Hematopoietic multipotent progenitor cell treated with erythropoietin and hydrocortisone succinate and interleukin-3 and kit ligand, for 17 days (in vitro differentiated cells): Measurements from ENCODE around the gene DUSP6.

Source experiments
- DNase-seq: peaks from one replicate; pipeline ENCODE4 v3.0.0-alpha.2; 2015; ENCODE audit warnings: low spot score

Gene DUSP6

DNA sequence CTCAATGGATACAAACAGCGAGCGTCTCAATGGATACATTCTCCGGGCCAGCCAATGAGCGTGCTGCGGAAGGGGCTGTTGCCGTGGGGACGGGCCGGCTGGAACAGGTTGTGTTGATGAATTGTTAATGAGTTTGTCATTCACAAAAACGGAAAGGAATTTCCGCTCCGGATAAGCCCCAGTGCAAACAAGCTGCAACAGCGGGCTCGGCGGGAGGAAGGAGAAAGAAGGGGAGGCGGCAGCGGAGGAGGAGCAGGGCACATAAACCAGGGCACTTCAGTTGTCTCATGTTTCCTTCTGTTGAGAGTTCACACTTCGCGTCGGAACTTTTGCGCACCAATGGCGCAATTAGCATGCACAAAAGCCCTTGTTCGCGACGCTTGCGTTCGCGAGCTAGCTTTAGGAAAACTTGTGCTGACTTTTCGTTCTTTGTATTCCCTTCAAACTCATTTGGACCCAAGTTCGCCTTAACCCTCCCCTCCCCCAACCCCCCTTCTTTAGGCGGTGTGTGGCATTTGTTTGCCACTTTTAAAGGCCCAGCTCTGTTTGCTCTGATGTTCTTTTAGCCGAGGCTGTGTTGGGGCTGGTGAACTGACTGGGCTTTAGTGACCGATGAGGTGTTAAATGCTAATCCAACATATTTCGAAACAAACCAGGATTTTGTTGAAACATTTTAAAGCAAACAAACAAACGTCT is at the start of gene DUSP6:
DUSP6 (minus strand) TSS at position 10 of the 696 bp plus-strand sequence. CDS start 462 bp downstream, outside the sequence.
- peak; percentile 32 for DNase-seq

- no peak for DNase-seq
Observed at GRCh38 chr12:89401433-89402058, 49.2 kb upstream of the DUSP6 start.

DNA sequence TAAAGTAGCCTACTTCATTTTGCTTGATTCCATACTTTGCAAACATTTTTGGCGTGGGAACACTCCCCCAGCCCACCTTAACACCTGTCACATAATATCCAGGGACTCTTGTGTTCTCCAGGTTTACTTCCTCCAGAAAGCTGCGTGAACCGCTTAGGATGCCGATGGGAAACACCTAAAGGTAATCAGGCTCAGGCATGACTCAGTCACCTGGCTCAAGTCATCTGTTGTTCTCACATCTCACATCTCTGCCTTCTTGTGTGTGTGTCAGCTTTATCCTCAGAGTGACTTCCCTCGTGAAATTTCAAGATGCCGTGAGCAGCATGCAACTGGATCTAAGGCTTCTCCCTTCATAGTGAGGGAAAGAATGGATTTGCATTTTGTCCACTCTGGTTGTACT is 48.1 kb upstream of the DUSP6 start:
- DNase-seq, result no peak

- no peak for DNase-seq
Observed at GRCh38 chr12:89395712-89396111, 43.4 kb upstream of the DUSP6 start.

GRCh38 chr12:89393551-89394121 is 41.3 kb upstream of the DUSP6 start:
- peak; percentile 48 for DNase-seq

- DNase-seq, result no peak
Observed at GRCh38 chr12:89392391-89392790, 40.1 kb upstream of the DUSP6 start.

GRCh38 chr12:89391726-89392336 is 39.5 kb upstream of the DUSP6 start:
- DNase-seq, result no peak

- no peak for DNase-seq
Observed at GRCh38 chr12:89390802-89391673, 38.7 kb upstream of the DUSP6 start.

DNA sequence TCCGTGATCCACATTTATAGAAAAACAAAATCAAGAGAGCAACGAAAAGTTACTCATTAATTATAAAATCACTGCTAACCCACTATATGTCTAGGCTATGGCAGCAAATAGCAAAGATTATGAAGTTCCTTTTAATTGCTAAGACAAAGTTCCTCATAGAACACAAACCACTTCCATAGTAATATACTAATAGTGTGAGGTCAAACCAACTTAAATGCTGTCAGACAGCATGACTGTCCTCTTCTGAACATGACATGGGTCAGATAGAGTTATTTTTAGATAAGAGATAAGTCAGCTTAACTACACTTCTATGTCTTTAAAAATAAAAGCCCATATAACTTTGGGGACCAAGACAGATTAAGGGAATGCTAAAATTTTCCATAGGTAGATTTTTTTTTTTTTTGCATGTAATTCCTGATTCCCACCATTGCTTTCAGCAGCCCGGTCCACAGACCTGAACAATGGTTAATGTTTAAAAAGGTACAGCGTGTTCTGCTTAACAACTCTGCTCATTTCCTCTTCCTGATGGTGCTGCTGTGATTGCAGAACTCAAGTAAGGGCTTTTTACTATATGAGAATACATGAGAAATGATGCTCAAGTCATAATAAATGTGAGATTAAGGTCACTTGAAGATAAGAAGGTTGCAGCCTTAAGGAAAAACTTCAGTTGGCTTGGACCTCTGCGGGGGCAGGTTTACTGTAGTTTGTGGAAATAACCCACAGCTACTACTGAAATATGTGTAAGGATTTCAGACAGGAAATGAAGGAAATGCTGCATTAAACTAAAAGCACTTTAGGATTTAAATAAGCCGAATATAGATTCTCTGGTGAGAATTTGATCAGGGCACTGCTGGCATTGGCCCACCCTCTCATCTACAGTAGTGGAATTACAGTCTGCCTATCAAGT is 37.7 kb upstream of the DUSP6 start:
- no peak for DNase-seq

DNA sequence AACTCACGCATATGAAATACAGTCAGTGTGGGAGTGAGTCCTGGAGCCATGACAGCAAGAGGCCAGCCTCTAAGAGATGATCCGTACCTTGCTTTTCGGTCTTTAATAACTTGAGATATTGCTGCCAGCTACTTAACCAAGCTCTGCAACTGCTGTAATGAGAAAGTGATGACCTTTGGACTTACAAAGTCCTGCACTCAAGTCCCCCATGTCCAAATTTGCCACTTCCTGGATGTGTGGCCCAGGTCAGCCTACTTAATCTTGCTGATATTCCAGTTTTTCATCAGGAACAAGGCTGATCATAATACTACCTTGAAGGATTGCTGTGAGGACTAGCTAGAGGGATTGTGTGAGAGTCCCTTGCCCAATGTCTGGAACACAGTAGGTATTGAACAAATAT is 33.8 kb upstream of the DUSP6 start:
- no peak for DNase-seq

- no peak for DNase-seq
Observed at GRCh38 chr12:89384807-89385206, 32.5 kb upstream of the DUSP6 start.

DNA sequence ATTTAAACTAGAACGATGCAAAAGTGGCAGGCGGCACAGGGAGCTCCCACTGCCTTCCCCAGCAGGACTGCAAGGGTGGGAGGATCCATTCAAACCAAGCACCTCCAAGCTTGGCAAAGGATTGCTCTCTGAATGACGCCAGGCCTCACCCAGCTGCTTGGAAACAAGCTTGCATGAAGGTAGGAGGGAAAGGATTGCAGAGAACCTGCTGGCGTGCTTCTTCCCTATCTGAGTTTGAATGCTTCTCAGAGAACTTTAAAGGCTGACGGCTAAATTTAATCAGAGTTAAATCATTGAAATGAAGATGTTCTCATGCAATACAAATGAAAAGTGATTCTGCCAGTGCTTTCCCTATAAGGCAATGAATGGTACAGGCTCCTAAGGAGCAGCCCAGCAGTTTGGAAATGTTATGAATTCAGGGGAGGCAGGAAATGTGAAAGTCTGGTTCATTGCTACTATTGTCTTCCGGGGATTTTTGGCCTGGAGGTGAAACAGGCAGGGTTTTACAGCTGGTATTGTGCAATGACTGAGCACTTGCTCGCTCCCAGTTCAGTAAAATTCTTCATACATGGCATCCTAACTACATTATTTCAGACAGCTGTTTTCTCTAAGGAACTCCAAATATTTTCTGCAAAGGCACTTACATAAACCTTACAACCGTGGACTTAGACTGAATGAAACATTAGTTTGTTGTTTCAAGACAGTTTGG is 31.9 kb upstream of the DUSP6 start:
- DNase-seq, result no peak

- no peak for DNase-seq
Observed at GRCh38 chr12:89383235-89384049, 31.1 kb upstream of the DUSP6 start.

DNA sequence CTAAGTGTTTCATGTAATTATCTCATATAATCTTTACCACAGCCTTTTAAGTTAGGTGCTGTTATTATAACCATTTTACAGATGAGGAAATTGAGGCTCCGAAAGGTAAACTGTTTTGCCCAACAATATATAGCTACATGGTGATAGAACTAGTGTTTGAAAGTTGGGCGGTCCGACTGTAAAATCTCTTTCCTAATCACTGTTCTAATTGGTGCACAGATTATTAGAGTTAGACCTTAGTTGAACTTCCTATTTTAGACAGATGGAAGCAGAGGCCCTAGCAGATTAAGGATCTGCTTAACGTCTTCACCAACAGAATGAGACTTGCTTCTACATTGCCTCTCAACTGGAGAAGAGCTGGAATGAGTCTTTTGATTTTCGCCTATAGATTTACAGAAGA is 30.0 kb upstream of the DUSP6 start:
- no peak for DNase-seq

DNA sequence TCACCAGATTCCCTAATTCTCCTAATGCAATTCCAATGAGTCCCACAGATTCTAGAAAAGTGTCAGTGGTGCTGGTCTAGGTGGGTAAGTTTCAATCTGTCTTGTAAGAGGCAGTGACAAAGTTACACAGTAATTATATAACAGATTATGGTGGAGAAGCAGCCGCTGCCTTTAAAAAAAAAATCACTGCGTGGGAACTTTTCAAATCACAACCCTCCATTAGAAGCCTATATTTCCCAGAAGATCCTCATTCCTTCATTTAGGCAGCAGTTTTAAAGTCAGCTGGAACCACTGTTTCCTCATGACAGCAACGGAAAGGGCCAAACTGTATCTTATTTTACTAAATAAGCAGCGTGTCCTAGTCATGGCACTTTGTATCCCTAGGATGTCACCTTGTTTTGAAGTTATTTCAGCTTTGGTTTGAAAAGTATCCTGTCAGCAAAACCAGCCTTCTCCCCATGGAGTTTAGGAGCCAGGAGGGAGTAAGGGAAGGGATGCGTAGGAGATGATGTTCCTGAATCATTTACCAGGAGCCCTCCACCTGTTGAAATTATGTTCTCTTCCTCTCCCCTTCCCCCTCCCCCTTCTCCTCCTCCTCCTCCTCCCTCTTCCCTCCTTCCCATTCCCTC is 27.7 kb upstream of the DUSP6 start:
- DNase-seq, result no peak

DNA sequence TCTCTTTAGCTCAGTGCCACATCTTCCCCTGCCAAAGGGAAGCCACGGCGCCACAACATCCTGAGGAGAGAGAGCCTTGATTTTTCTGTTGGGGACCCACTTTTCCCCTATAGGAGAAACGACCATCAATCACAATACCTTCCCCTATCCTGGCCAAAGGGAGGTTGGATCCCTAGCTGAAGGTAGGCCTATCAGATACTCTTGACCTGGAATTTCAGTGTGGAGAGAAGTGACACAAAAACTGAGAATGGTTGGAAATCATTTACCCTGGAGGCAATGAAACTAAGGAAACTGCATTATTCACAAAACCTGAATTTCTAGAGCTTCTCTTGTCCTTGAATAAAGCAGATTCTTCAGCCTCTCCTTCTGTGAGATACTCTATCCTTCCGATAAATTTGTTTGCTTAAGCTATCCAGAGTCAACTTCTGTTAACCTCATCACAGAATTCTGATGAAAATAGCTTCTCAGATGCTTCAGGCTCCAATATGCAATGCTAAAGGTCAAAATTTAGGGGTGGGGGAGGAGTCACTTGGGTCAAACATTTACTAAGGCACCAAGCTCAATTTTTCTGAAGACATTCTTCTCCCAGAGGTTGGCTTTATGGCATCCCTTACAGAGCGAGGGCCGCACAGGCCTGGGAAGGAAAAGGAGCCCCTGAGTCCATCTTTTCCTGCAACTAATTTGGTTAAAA is 27.0 kb upstream of the DUSP6 start:
- DNase-seq, result no peak

- no peak for DNase-seq
Observed at GRCh38 chr12:89376844-89377243, 24.5 kb upstream of the DUSP6 start.

DNA sequence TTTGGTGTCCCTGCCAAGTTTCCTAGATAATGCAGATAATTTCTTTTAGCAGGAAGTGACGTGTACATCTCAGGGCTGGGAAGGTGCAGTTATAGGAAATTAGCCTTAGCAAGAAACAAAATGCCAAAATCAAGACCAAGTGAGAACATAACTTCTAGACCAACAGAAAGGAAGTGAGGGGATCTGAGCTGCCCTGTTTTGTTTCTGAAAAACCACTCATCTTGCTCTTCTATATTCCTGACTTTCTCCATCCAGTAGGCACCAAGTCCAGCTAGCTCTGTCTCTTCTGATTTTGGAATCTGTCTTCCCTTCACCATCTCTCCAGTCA is 23.9 kb upstream of the DUSP6 start:
- DNase-seq, result no peak
